K562 (cell line): ENCODE measurements around the gene SETD3. TPM values are rescaled to one million over a fixed set of nuclear protein-coding genes. Genes with fewer than 3 reads are reported as not detected.

Source experiments
- ATAC-seq: fragments of 200-7000 bp; cut with Tn5 transposase; 3 replicates; pipeline ENCODE4 v1.9.1; 2020; ENCODE audit warnings: moderate library complexity
- BruUV-seq: library from RNA; stranded (reverse); fragments of 400-500 nt; replicated peaks from 2 replicates; lab custom pipeline; 2021; lab: Mats Ljungman, UMichigan
- CTCF ChIA-PET: fragments of 300-600 bp; formaldehyde crosslinking; extraction: SDS; loops from one replicate; lab custom pipeline; 2021; ENCODE audit warnings: low intra/inter-chr PET ratio; lab: Yijun Ruan, JAX
- POLR2A ChIA-PET: fragments of 300-600, 350-650 bp; sonication (Branson Sonifier 250); formaldehyde crosslinking; extraction: SDS; loops from one replicate; lab custom pipeline; 2021; ENCODE audit warnings: antibody characterized with exemption, inconsistent platforms; lab: Yijun Ruan, JAX
- DNase-seq, 4 experiments: peaks; one replicate each; pipeline versions ENCODE4 v3.0.0 to v3.0.0-alpha.2; 2011 to 2018; ENCODE audit warnings: low spot score in 3 of 4, mixed read lengths in 3 of 4; ENCODE audit errors: extremely low read depth in 1 of 4
- FAIRE-seq: peaks from 2 replicates; lab custom pipeline; 2011; peaks lifted over from hg19 to GRCh38; lab: Jason Lieb, UNC
- H2AFZ ChIP-seq: 2 replicates; pipeline ENCODE4 v1.6.0; 2011; ENCODE audit warnings: low read depth, low read length, control low read depth, inconsistent platforms
- H3K27ac ChIP-seq: fragments of 200-600 bp; 3 replicates; pipeline ENCODE4 v1.8.0; 2011; ENCODE audit warnings: low read depth, mild to moderate bottlenecking, control low read depth, inconsistent platforms, low read length, moderate library complexity, mixed read lengths; ENCODE audit errors: extremely low read depth
- H3K27me3 ChIP-seq, 2 experiments: fragments of 300-600 bp in 1 of 2; 2 replicates in 1 of 2; 3 replicates in 1 of 2; pipeline versions ENCODE4 v1.6.0 to v1.8.0; 2011; ENCODE audit warnings: inconsistent platforms in 2 of 2, low read length in 2 of 2, mild to moderate bottlenecking in 1 of 2, mixed read lengths in 1 of 2, moderate library complexity in 1 of 2; ENCODE audit not compliant: control insufficient read depth in 2 of 2, insufficient read depth in 2 of 2
- H3K36me3 ChIP-seq: fragments of 300-600 bp; 3 replicates; pipeline ENCODE4 v1.8.0; 2011; ENCODE audit warnings: mild to moderate bottlenecking, low read length, inconsistent platforms; ENCODE audit not compliant: control insufficient read depth, insufficient read depth
- H3K4me1 ChIP-seq, 2 experiments: fragments of 200-600 bp in 1 of 2; replicated peaks in 1 of 2; 2 replicates in 1 of 2; 3 replicates in 1 of 2; pipeline versions ENCODE4 v1.5.1 to v1.8.0; 2011; ENCODE audit warnings: inconsistent platforms in 2 of 2, low read length in 2 of 2, mild to moderate bottlenecking in 1 of 2, mixed read lengths in 1 of 2, moderate library complexity in 1 of 2; ENCODE audit not compliant: control insufficient read depth in 2 of 2, insufficient read depth in 2 of 2
- H3K4me2 ChIP-seq: 2 replicates; pipeline ENCODE4 v1.6.1; 2011; ENCODE audit warnings: low read length, control low read depth, inconsistent platforms, mixed read lengths; ENCODE audit not compliant: insufficient read depth
- H3K4me3 ChIP-seq: fragments of 200-600 bp; sonication (generic), shearing (Covaris generic); 2 replicates; pipeline ENCODE4 v1.5.1; 2016; ENCODE audit warnings: control low read depth, inconsistent platforms
- H3K79me2 ChIP-seq: fragments of 200-600 bp; 3 replicates; pipeline ENCODE4 v1.8.0; 2011; ENCODE audit warnings: low read length, inconsistent platforms; ENCODE audit not compliant: control insufficient read depth, insufficient read depth
- H3K9ac ChIP-seq, 2 experiments: 2 replicates each; pipeline versions ENCODE4 v1.6.0 to v1.6.1; 2011; ENCODE audit warnings: low read depth in 2 of 2, low read length in 2 of 2, control low read depth in 1 of 2, inconsistent platforms in 1 of 2, mild to moderate bottlenecking in 1 of 2, mixed read lengths in 1 of 2; ENCODE audit not compliant: insufficient read depth in 1 of 2
- H3K9me1 ChIP-seq: one replicate; pipeline ENCODE4 v1.6.0; 2011; ENCODE audit warnings: inconsistent platforms, mild to moderate bottlenecking, low read length, moderate library complexity; ENCODE audit not compliant: control insufficient read depth, insufficient read depth
- H3K9me3 ChIP-seq: replicated peaks from 2 replicates; pipeline ENCODE4 v1.5.1; 2011; ENCODE audit warnings: low read depth, low read length, inconsistent platforms; ENCODE audit not compliant: control insufficient read depth, insufficient read depth
- H4K20me1 ChIP-seq: replicated peaks from 2 replicates; pipeline ENCODE4 v1.6.1; 2011; ENCODE audit warnings: low read length, inconsistent platforms, mixed read lengths; ENCODE audit not compliant: control insufficient read depth, insufficient read depth
- CBX3 ChIP-seq, 2 experiments: IDR thresholded peaks; 1 replicate in 1 of 2; 2 replicates in 1 of 2; pipeline ENCODE4 v1.6.1; 2012; ENCODE audit warnings: inconsistent platforms in 2 of 2, low read length in 2 of 2, borderline replicate concordance in 1 of 2, control low read depth in 1 of 2
- FOXK2 ChIP-seq, 2 experiments: fragments of 450-650 bp; IDR thresholded peaks in 1 of 2; conservative IDR thresholded peaks in 1 of 2; 2 replicates each; pipeline ENCODE4 v1.6.1; 2016; ENCODE audit warnings: low read depth in 2 of 2, mild to moderate bottlenecking in 1 of 2
- KAT8 ChIP-seq: fragments of 450-650 bp; IDR thresholded peaks from 2 replicates; pipeline ENCODE4 v1.6.1; 2016; ENCODE audit warnings: low read depth, mild to moderate bottlenecking
- MTA1 ChIP-seq: fragments of 450-650 bp; IDR thresholded peaks from 2 replicates; pipeline ENCODE4 v1.6.1; 2017; ENCODE audit warnings: borderline replicate concordance
- RB1 ChIP-seq: fragments of 450-650 bp; IDR thresholded peaks from 2 replicates; pipeline ENCODE4 v1.6.1; 2017; ENCODE audit warnings: low read depth, mild to moderate bottlenecking
- TEAD4 ChIP-seq, 2 experiments: sonication (generic) in 1 of 2; formaldehyde crosslinking in 1 of 2; IDR thresholded peaks; 2 replicates each; pipeline versions ENCODE4 v1.6.1 to v1.8.0; 2012 to 2022; ENCODE audit warnings: borderline replicate concordance in 1 of 2, inconsistent platforms in 1 of 2, low read length in 1 of 2, mild to moderate bottlenecking in 1 of 2, missing genetic modification reagents in 1 of 2
- YBX1 ChIP-seq: fragments of 450-650 bp; IDR thresholded peaks from 2 replicates; pipeline ENCODE4 v1.7.1; 2016; ENCODE audit warnings: mild to moderate bottlenecking
- ZNF318 ChIP-seq, 2 experiments: fragments of 450-650 bp; IDR thresholded peaks; 2 replicates each; pipeline ENCODE4 v1.6.1; 2016; ENCODE audit warnings: mild to moderate bottlenecking in 2 of 2, borderline replicate concordance in 1 of 2, low read depth in 1 of 2, moderate library complexity in 1 of 2
- WGBS: fragments of 100-300 bp; shearing (Covaris generic); methylation state at CpG from one replicate; pipeline ENCODE4 v1.1.6; 2016; ENCODE audit warnings: low coverage, mixed read lengths; ENCODE audit not compliant: insufficient coverage; ENCODE audit errors: missing lambda C conversion rate; 5-methylcytosine and 5-hydroxymethylcytosine counted together
- in situ Hi-C: fragments of 300-500 bp; cut with MboI; formaldehyde crosslinking; loops from 4 replicates; pipeline ENCODE4 v1.15.0; 2018; ENCODE audit warnings: inconsistent platforms, mixed read lengths
- intact Hi-C: fragments of 100-400 bp; cut with micrococcal nuclease; formaldehyde crosslinking; loops from 2 replicates; pipeline ENCODE4 v1.14.2; 2022
- polyA plus RNA-seq, 8 experiments: library from polyadenylated mRNA; depleted of rRNA in 4 of 8; stranded (reverse) in 5 of 8; unstranded in 3 of 8; fragments of >200 nt; fragmentation: Nextera tagmentation in 2 of 8; fragmentation: Illumina TruSeq in 1 of 8; extraction: Ambion mirVana in 2 of 8; extraction: Trizol in 1 of 8; gene quantifications; 2 replicates each; pipeline versions ENCODE4 v1.2.1 to v1.2.3, GENCODE V29; 2011 to 2014; ENCODE audit warnings: inconsistent platforms in 1 of 8, missing spikeins in 1 of 8
- total RNA-seq, 7 experiments: library from RNA; depleted of rRNA in 6 of 7; stranded (reverse); fragments of >200 nt in 6 of 7; fragmentation: Illumina TruSeq in 2 of 7; extraction: Trizol in 2 of 7; gene quantifications; 2 replicates each; pipeline versions ENCODE4 v1.2.1 to v1.2.3, GENCODE V29; 2011 to 2021; ENCODE audit warnings: low replicate concordance in 1 of 7

SETD3 gene
- total and polyA plus RNA-seq, 9 of the 15 experiments (the other 6 are each of a cell fraction or from before 2014, with no cell fraction given) = 8.5 to 35.9 (median 26.5) TPM

- Histone ChIP-seq H3K36me3 (no peaks in the 10 kb centered on the region; the same call in 2 of the 3 replicates), H3K27ac (no peak overlapping the region), H3K27me3 (no peaks in the 10 kb centered on the region), H3K9ac (no peak overlapping the region), H3K9me3 (no peaks in the 10 kb centered on the region), H3K9me1 (no peaks in the 10 kb centered on the region), H3K4me2 (no peak overlapping the region), H3K79me2 (no peaks in the 10 kb centered on the region), H3K4me1 (peaks cover 4 to 10% of the 10 kb centered on the region in 2 experiments; a peak in 4 of 5 replicates), H4K20me1 (peaks cover 3% of the 10 kb centered on the region; the same call in 1 of the 2 replicates), H2AFZ (no peak overlapping the region), H3K4me3 (no peak overlapping the region)
- ChIA-PET POLR2A (no interaction called here), CTCF (no interaction called here)
- ATAC-seq (no peak), FAIRE-seq (no peak), DNase-seq (no peak)
- in situ Hi-C loops = no loop called here
- intact Hi-C loops = no loop called here
- BruUV-seq = no TSS peak
- WGBS = 100% methylated on average over 1 of the region's 1 CpG
- TF ChIP-seq YBX1 = no peak
- TF ChIP-seq TEAD4 (IDR thresholded peaks at IDR 0.05; ENCODE audit: low read length) = no peak
- TF ChIP-seq TEAD4 (CRISPR knock-in tag; IDR thresholded peaks at IDR 0.05; ENCODE audit: borderline replicate concordance) = no peak
- no peak for TF ChIP-seq RB1
- no peak for TF ChIP-seq KAT8
- no peak for TF ChIP-seq ZNF318 (IDR thresholded peaks at IDR 0.05; ENCODE audit: borderline replicate concordance in 1 of 2, low read depth in 1 of 2)
- TF ChIP-seq MTA1 = no peak
- no peak for TF ChIP-seq CBX3 (IDR thresholded peaks at IDR 0.05; ENCODE audit: borderline replicate concordance in 1 of 2, low read length in 2 of 2)
- TF ChIP-seq FOXK2 (conservative IDR thresholded peaks at IDR 0.05 in 1 of 2, IDR thresholded peaks at IDR 0.05 in 1 of 2; ENCODE audit: low read depth in 2 of 2) = no peak
Observed at GRCh38 chr14:99423434-99423833, 57.2 kb downstream of the SETD3 start.
